Mucosa of stomach (tissue), 1 donor: ENCODE results near the gene BRAF.
"Not testable (repeated sequence)": the region's sequence is repeated elsewhere in the genome, so short reads cannot be mapped to it uniquely, and the experiment has no call there.

Experiments used
- H3K27me3 ChIP-seq: one replicate; pipeline ENCODE4 v1.7.0; 2013; ENCODE audit warnings: mild to moderate bottlenecking, low read length; ENCODE audit not compliant: control insufficient read depth, insufficient read depth
- H3K36me3 ChIP-seq: one replicate; pipeline ENCODE4 v1.7.0; 2013; ENCODE audit warnings: low read length; ENCODE audit not compliant: control insufficient read depth, insufficient read depth
- H3K4me1 ChIP-seq: one replicate; pipeline ENCODE4 v1.7.0; 2013; ENCODE audit warnings: mild to moderate bottlenecking, low read length; ENCODE audit not compliant: control insufficient read depth, insufficient read depth
- H3K4me3 ChIP-seq: one replicate; pipeline ENCODE4 v1.7.0; 2013; ENCODE audit warnings: low read length
- H3K9ac ChIP-seq: one replicate; pipeline ENCODE4 v1.7.0; 2013; ENCODE audit warnings: mild to moderate bottlenecking, low read length, moderate library complexity
- H3K9me3 ChIP-seq: one replicate; pipeline ENCODE4 v1.7.0; 2013; ENCODE audit warnings: mild to moderate bottlenecking, low read length, moderate library complexity; ENCODE audit not compliant: control insufficient read depth
- donor health status: Pancreatic carcinoma.

BRAF gene

GRCh38 chr7:140810385-140810784, 114.3 kb downstream of the BRAF start:
- no peaks in the 10 kb centered on the region for H3K27me3 ChIP-seq
- H3K9ac ChIP-seq, result no peak overlapping the region
- no peaks in the 10 kb centered on the region for H3K9me3 ChIP-seq
- no peak overlapping the region for H3K4me3 ChIP-seq
- H3K36me3 ChIP-seq, result no peaks in the 10 kb centered on the region
- H3K4me1 ChIP-seq, result no peaks in the 10 kb centered on the region

GRCh38 chr7:140778975-140779374, 145.8 kb downstream of the BRAF start:
- Histone ChIP-seq H3K9ac (no peak overlapping the region), H3K4me3 (no peak overlapping the region), H3K27me3 (no peaks in the 10 kb centered on the region), H3K9me3 (no peaks in the 10 kb centered on the region), H3K4me1 (no peaks in the 10 kb centered on the region), H3K36me3 (no peaks in the 10 kb centered on the region)

DNA sequence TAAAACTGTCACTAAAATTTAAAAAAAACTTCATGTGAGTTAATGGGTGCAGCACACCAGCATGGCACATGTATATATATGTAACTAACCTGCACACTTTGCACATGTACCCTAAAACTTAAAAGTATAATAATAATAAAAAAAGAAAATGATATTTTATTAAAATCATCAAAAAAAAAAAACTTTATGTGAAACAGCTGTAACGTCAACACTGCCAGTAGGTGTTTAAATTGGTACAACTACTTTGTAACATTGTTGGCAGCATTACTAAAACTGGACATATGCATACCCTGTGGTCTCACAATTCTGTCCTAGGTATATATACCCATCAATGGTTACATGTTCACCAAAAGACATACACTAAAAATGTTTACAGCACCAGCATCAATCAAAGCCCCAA, 146.2 kb downstream of the BRAF start:
- Histone ChIP-seq H3K9ac (no peak overlapping the region), H3K9me3 (no peaks in the 10 kb centered on the region), H3K36me3 (no peaks in the 10 kb centered on the region), H3K4me1 (no peaks in the 10 kb centered on the region), H3K27me3 (no peaks in the 10 kb centered on the region), H3K4me3 (no peak overlapping the region)

- no peak overlapping the region for H3K9ac ChIP-seq
- no peaks in the 10 kb centered on the region for H3K4me1 ChIP-seq
- H3K4me3 ChIP-seq, result no peak overlapping the region
- H3K36me3 ChIP-seq, result no peaks in the 10 kb centered on the region
- no peaks in the 10 kb centered on the region for H3K27me3 ChIP-seq
- no peaks in the 10 kb centered on the region for H3K9me3 ChIP-seq
Measured at GRCh38 chr7:140774371-140774770, 150.4 kb downstream of the BRAF start.

DNA sequence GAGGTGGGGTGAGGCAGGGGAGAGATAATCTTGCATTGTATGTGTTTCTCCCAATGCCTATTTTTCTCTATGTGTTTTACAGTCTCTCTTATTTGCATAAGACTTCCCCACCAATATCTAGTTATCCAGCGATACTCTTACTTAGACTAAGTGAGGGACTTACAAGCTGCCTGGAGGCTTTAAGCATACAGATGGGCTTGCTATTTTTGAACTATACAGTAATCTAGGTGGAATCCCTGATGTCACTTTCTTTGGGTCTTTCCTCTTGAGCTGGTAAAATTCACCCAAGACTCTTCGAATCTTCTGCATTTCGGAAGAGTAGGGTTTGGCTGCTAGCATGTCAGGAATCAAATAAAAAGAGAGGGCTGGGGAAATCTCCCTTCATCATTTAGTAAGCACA, 151.6 kb downstream of the BRAF start:
- no peaks in the 10 kb centered on the region for H3K27me3 ChIP-seq
- no peaks in the 10 kb centered on the region for H3K9me3 ChIP-seq
- H3K4me1 ChIP-seq, result no peaks in the 10 kb centered on the region
- H3K36me3 ChIP-seq, result no peaks in the 10 kb centered on the region
- H3K9ac ChIP-seq, result no peak overlapping the region
- H3K4me3 ChIP-seq, result no peak overlapping the region

GRCh38 chr7:140771826-140772225, 152.9 kb downstream of the BRAF start:
- H3K9ac ChIP-seq, result no peak overlapping the region
- H3K4me3 ChIP-seq, result no peak overlapping the region
- no peaks in the 10 kb centered on the region for H3K27me3 ChIP-seq
- H3K4me1 ChIP-seq, result no peaks in the 10 kb centered on the region
- no peaks in the 10 kb centered on the region for H3K9me3 ChIP-seq
- no peaks in the 10 kb centered on the region for H3K36me3 ChIP-seq

DNA sequence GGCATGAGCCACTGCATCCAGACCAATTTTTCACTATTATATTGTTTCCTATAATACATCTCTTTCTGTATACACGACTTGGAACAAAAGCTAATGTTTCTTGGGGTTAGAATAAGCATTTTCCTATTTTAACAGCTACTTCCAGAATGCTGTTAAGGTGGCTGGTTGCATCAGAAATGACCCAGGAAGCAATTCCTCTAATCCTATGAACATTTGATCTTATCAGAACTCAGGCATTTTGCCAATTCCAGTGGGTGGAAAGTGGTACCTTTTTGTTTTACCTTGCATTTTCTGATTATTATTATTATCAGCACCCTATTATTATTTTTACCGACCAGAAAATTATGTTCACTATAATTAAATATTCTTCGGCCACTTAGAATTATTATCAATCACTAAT, 154.9 kb downstream of the BRAF start:
- Histone ChIP-seq H3K4me3 (no peak overlapping the region), H3K36me3 (no peaks in the 10 kb centered on the region), H3K4me1 (no peaks in the 10 kb centered on the region), H3K9ac (no peak overlapping the region), H3K9me3 (no peaks in the 10 kb centered on the region), H3K27me3 (no peaks in the 10 kb centered on the region)

DNA sequence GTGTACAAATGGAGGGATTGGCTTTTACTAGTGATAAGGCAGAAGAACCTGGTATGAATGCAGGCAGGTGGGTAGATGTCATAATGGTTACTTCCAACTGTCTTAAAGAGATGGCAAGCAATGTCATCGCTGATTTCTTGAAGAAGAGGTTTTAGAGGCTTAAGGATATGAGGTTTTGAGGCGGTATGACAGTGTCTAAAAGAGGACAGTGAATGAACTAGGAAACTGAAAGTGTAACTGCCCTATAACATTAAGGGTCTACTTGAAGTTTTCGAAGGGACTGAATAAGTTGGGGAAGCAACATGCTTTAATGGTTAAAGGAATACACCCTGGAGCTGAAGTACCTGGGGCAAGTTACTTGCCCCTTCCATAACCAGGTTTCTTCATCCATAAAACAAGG, 157.3 kb downstream of the BRAF start:
- Histone ChIP-seq H3K4me3 (no peak overlapping the region), H3K4me1 (no peaks in the 10 kb centered on the region), H3K36me3 (no peaks in the 10 kb centered on the region), H3K9me3 (no peaks in the 10 kb centered on the region), H3K27me3 (no peaks in the 10 kb centered on the region), H3K9ac (no peak overlapping the region)

- not testable (repeated sequence) for H3K4me1 ChIP-seq, H3K27me3 ChIP-seq, H3K9ac ChIP-seq, H3K4me3 ChIP-seq, H3K9me3 ChIP-seq, H3K36me3 ChIP-seq
Measured at GRCh38 chr7:140765441-140765840, 159.3 kb downstream of the BRAF start.

GRCh38 chr7:140763166-140763565, 161.6 kb downstream of the BRAF start:
- not testable (repeated sequence) for H3K9ac ChIP-seq, H3K9me3 ChIP-seq, H3K4me3 ChIP-seq, H3K4me1 ChIP-seq, H3K27me3 ChIP-seq, H3K36me3 ChIP-seq

DNA sequence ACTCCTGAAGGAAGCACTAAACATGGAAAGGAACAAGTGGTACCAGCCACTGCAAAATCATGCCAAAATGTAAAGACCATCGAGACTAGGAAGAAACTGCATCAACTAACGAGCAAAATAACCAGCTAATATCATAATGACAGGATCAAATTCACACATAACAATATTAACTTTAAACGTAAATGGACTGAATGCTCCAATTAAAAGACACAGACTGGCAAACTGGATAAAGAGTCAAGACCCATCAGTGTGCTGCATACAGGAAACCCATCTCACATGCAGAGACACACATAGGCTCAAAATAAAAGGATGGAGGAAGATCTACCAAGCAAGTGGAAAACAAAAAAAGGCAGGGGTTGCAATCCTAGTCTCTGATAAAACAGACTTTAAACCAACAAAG, 163.4 kb downstream of the BRAF start:
- not testable (repeated sequence) for H3K9ac ChIP-seq, H3K9me3 ChIP-seq, H3K4me3 ChIP-seq, H3K27me3 ChIP-seq, H3K4me1 ChIP-seq, H3K36me3 ChIP-seq

DNA sequence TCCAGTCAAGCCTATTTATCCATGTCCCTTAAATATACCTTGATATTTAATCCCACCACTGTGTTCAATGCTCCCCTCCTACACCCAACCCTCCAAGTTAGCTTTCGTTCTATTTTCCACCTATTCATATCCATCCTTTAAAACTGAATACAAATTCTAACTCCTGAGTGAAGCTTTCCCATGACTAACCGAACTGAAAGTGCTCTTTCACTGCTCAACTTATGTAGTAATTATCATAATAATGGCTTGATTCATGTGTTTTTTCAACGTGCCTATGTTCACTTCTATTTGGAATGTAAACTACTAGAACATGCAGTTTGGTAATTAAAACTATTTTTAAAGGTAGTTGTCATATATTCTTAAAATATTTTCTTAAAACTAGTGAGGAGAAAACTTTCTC, 170.2 kb downstream of the BRAF start:
- H3K4me3 ChIP-seq, result no peak overlapping the region
- no peak overlapping the region for H3K9ac ChIP-seq
- H3K9me3 ChIP-seq, result no peaks in the 10 kb centered on the region
- H3K4me1 ChIP-seq, result no peaks in the 10 kb centered on the region
- H3K27me3 ChIP-seq, result no peaks in the 10 kb centered on the region
- no peaks in the 10 kb centered on the region for H3K36me3 ChIP-seq

DNA sequence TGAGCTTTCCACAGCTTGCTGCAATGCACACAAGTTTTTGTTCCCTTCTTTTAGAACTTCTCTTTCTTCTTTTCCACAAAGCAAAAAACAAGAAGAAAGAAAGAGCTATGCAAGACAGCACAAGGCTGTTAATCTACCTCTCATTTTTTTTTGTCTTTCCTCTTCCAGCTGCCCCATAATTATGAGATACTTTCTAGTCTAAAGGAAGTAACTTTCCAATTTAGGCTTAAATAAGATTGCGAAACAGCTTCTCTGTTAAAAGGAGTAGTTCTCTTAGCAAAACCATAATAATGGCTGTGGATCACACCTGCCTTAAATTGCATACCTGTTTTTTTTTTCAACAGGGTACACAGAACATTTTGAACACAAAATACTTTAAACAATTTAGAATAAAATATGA, 172.2 kb downstream of the BRAF start:
- H3K9ac ChIP-seq, result no peak overlapping the region
- H3K27me3 ChIP-seq, result no peaks in the 10 kb centered on the region
- H3K9me3 ChIP-seq, result no peaks in the 10 kb centered on the region
- H3K4me1 ChIP-seq, result no peaks in the 10 kb centered on the region
- no peaks in the 10 kb centered on the region for H3K36me3 ChIP-seq
- H3K4me3 ChIP-seq, result no peak overlapping the region
